GM12872 (cell line): ENCODE data around the gene MSRB3.

Experiments used
- CTCF ChIP-seq: IDR thresholded peaks from 3 replicates; pipeline ENCODE4 v1.5.1; 2011; ENCODE audit warnings: low read depth, mild to moderate bottlenecking, low read length, moderate library complexity; ENCODE audit not compliant: insufficient read depth

Gene MSRB3

GRCh38 chr12:65444996-65445395 is 166.5 kb downstream of the MSRB3 start:
- no peak for TF ChIP-seq CTCF

- no peak for TF ChIP-seq CTCF
Measured at GRCh38 chr12:65446901-65447300, 168.4 kb downstream of the MSRB3 start.

- TF ChIP-seq CTCF, result no peak
Measured at GRCh38 chr12:65449400-65449799, 170.9 kb downstream of the MSRB3 start.

GRCh38 chr12:65450625-65451024 is 172.1 kb downstream of the MSRB3 start:
- TF ChIP-seq CTCF, result no peak

GRCh38 chr12:65454115-65454787 is 175.8 kb downstream of the MSRB3 start:
- no peak for TF ChIP-seq CTCF

- TF ChIP-seq CTCF, result no peak
Measured at GRCh38 chr12:65458718-65459117, 180.2 kb downstream of the MSRB3 start.

GRCh38 chr12:65459545-65459944 is 181.1 kb downstream of the MSRB3 start:
- no peak for TF ChIP-seq CTCF
